HG03571 (cell line): ENCODE results near the gene DNMT3A.

Experiments used
- ATAC-seq: cut with Tn5 transposase; IDR thresholded peaks from one replicate; pipeline ENCODE4 v1.9.1; 2021; ENCODE audit not compliant: unreplicated experiment

The DNMT3A gene

DNA sequence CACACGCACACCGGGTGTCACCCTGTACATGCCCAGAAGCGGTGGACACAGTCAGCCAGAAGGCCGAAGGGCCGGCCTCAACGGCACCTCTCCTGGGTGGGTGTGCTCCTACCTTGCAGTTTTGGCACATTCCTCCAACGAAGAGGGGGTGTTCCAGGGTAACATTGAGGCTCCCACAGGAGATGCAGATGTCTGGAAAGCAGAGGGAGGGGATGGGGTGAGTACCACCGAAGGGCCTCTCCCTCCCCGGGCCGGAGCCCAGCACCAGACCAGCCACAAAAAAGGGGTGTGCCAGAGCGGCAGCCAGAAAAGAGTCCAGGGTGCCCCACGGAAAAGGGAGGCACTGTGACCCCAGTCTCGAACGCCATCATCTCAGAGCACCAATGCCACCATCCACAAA, 96.6 kb downstream of the DNMT3A start:
- ATAC-seq = no peak

DNA sequence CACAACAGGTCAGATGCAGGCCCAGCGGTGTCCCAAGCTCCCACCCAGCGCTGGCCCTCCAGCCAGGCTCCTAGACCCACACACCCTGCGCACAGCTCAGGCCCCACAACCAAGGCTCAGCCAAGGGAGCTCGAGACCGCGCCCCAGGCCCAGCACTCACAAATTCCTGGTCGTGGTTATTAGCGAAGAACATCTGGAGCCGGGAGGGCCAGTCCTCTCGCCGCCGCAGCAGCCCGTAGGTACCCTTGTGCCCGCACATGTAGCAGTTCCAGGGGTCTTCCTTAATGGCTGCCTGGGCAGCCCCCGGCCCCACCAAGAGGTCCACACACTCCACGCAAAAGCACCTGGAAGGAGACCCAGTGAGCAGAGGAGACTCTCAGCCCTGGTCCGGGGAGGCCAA, 97.7 kb downstream of the DNMT3A start:
- no peak for ATAC-seq

DNA sequence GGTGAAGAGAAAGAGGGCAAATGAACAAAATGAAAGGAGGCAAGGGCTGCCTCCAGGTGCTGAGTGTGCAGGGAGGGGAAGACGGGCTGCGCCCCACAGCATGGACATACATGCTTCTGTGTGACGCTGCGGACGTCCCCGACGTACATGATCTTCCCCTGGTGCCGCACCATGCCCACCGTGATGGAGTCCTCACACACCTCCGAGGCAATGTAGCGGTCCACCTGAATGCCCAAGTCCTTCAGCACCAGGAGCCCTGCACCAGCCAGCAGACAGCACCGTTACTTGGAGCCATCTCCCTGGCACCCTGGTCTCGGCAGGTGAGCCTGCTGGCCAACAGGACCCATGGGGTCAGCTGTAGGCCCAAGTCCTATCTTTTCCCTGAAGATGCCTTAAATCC, 100.3 kb downstream of the DNMT3A start:
- ATAC-seq = no peak

DNA sequence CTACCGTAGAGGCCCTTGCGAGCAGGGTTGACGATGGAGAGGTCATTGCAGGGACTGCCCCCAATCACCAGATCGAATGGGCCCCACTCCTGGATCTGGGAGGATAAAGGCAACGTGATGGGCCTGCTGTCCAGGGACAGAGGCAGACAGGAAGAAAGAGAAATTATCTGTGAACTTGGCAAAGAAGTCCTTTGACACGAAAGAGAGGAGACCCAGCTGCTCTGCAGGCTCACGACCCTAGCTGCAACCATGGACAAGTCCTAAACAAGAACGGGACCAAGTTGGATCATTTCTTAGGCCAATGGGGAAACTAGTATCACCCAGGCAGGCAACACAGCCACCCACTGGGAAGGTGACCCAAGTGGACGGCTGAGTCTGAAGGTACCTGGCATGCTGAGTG, 101.1 kb downstream of the DNMT3A start:
- ATAC-seq = no peak

DNA sequence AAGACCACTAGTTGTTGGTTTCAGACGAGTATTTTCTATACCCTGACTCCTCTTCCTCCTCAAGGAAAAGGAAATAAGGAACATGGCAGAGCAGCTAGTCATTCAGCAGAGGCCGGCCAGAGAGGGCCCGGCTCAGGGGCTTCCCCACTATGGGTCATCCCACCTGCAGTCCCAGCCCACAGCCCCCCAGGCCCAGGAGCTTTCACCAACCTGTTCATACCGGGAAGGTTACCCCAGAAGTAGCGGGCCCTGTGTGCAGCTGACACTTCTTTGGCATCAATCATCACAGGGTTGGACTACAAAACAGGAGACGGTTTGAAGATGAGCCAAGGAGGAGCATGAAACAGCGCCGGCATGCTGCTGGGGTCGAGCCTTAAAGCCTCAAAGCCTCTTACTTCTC, 102.8 kb downstream of the DNMT3A start:
- no peak for ATAC-seq

DNA sequence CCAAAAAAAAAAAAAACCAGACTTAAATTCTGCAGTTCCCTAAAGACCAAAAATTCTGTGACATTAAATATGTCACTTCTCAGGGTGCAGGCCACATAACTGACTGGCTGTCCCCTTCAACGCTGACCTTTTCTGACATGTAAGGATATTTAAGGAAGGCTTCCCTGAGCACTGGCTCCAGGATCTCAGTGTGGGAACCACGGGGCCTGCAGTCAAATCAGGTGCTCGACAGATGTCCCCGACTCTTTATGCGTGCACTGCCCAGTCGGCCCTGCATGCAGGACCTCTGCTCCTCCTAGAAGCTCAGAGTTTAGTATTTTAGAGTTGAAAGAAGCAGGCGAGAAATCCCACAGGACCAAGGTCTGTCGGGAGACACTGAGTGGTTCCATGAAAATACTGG, 104.0 kb downstream of the DNMT3A start:
- no peak for ATAC-seq

DNA sequence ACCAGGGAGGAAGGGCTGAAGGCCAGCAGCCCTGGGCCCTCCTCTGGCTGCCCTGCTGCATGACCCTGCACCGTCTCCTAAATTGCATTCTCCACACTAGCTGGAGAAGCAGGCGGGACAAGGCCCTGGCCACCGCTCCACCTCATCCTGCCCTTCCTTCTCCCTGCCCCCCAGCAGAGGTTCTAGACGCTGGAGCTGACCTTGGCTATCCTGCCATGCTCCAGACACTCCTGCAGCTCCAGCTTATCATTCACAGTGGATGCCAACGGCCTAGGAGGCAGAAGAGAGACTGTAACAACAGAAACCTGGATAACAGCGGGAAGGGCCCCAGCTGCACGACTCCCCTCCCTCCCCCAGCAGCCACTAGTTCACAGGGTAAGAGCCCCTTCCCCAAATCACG, 105.0 kb downstream of the DNMT3A start:
- ATAC-seq = no peak

DNA sequence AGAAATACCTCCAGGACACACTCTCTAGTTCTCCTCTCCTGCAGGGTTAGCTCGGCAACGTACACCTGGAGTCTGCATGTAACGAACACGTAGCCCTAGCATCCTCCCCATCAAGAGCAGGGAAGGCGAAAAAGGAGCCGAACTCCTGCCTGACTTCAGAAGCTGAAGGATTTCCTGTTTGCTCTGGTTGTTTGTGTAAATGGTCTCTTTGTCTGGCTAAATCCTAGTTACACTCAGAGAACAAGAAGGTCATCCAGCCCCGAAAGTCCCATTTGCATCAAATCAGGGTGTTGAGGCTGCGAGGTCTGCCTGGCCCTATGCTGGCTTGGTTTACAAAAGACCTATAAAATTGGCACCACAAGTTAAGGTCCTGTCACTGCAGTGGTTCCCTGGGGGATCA, 107.0 kb downstream of the DNMT3A start:
- no peak for ATAC-seq

DNA sequence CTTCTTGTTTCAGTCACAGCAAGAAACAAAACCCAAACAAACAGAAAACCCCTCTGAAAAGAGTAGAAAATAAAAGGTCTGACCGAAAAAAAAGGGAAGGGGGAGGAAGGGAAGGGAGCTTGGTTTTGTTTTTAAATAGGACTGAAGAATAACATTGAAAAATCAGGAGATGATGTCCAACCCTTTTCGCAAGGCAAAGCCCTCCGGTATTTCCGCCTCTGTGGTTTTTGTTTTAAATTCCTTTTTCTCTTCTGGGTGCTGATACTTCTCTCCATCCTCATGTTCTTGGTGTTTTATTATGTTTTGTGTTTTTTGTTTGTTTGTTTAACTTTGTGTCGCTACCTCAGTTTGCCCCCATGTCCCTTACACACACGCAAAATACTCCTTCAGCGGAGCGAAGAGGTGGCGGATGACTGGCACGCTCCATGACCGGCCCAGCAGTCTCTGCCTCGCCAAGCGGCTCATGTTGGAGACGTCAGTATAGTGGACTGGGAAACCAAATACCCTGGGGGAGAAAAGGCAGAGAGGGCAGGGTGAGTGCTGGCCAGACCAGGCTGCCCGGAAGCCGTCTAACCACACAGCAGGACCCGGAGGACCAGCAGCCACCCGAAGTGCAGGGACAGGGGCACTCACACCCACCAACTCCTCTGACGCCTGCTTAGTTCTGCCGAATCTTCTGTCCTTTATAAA, 107.7 kb downstream of the DNMT3A start:
- no peak for ATAC-seq

DNA sequence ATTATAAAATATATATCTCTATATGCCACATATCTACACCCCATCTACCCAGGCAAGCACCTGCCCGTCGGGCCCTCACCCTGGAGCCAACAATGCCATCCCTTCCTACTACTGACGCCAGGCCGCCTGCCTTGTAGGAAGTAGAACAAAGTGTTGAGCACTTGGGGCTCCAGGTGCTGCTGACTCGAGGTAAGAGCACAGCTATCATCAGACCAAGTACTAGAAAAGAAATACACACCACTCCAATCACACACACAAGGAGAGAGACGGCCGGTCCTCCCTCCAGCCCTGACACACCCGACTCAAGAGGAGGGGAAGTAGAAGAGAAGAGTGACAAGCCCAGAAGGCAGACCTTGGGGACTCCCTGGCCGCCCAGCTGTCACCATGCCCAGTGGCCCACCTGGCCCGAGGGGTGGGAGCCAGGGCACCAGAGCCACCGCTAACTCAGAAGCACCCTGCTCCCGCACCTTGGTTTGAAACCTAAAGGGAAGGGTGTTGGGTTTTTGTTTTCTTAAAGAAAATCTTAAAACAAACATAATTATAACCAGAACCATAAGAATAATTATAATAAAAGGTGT, 109.4 kb downstream of the DNMT3A start:
- no peak for ATAC-seq

DNA sequence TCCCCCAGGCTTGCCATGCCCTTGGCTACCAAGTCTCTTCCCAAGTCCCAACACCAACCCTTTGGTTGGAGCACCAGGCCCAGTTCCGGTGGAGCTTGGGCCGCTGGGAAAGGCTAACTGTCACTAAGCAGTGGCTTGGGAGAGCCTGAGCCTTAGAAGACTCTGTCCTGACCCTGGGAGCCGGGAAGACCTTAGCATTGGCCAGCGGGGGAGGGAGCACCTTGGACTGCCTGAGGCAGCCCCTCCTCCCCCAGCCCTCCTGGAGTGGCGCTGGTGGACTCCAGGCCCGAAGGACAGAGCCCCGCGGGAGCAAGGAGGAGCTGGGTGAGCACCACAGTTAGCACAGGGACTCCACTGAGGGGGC, 110.8 kb downstream of the DNMT3A start:
- ATAC-seq = no peak

DNA sequence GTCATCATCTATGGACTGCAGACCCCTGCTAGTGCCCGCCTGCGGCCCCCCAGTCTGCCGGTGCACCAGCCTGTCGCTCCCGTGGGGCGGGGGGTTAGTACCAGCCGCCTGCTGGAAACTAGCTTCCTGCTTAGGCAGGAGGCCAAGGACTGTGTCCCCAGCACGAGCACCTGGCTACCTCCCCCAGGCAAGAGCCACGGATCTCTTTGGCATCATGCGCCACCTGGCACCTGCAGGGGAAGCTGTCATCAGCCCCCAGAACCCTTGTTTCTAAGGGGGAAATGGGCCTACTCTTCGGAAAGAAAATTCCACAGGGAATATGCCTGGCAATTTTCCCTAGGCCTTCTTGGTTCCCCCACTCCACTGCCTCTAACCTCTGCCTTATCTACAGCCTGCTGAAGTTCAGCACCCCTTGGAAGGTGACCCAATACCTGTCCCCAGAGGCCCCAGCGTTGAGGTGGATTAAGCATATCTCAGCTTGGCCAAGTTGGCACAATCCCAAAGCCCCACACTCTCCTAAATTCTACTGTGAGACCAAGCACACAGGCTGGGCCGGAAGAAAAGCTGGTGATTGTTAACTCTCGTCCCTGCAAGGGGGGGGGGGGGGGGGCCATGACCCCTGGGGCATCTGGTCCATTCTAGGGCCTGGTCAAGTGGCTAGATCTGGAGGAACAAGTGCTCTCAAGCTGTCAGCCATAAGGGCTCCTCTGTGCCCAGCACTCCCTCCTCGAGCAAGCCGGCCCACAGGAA, 111.4 kb downstream of the DNMT3A start:
- no peak for ATAC-seq

DNA sequence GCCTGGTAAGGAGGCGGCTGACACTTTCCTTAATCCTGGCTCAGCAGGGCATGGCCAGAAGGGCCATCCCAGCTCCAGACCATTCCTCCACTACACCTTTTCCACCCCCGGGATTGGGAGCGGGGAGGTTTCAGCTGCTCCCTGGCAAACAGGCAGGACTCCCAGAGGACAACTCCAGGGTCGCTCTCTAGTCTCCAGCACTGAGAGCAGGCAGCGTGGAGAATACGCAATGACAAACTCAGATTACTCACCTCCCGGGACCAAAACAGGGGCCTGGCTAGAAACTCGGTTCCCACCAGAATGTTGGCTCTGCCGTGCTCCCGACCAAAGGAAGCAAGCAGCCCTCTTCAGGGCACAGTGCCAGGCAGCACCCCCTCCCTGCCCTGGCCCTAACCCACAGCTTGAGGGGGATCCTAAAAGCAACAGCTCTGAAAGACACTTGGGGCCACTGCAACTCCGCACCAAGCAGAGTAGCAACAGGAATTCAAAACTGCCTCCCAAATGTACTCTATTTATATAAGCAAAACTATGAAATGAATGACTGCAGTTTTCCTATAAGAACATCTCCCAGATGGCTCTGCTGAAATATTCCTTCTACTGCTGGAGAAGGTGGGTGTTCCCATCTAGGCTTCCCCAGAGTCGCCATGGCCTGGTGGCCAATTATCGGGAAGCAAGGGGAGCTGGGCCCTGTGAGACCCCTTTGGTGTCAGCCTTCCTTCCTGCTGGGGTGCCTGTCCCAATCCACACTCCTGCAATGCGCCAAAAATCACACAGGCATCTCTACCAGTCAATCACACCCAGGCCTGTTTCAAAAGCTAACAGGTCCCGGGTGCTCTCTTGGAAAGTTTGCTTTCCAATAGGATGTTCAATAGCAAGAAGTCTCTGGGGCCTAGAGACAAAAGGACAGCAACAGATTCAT, 112.2 kb downstream of the DNMT3A start:
- no peak for ATAC-seq

DNA sequence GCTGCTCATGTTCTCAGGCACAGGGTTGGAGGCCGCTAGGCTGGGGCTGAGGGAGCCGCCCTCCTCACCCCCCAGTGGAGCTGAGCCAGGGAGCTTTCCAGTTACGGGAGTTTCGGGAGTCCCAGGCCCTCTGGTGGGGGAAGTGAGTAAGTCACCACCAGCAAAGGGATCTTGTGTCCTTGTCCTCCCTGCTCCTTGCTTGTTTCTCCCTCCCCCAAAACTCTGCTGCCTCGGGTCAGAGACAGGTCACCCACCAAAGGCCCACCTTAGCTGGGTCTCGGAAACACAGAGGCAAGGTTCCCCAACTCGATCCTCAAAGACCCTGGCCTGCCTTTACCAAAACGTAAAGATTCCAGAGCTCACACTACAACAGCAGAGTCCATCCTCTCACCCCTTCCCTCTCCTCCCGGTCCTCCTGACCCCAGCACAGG, 112.9 kb downstream of the DNMT3A start:
- ATAC-seq = no peak

DNA sequence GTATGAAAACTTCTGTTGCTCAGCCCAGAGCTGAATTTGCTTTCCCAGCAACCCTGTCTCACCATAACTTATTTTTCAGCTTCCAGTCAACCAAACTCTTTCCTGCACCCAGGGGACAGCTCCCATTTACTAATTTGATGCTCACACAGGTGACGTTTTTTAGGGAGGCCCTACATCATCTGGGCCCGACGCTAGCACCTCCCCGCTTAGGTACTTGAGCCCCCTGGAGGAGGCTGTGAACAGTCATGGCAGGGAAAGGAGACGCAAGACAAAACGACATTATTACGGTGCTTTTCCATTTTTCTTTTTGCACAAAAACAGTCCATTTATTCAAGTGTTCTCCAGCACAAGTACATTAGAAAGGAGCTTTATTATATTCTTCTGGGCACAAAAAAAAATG, 114.1 kb downstream of the DNMT3A start:
- ATAC-seq = no peak

DNA sequence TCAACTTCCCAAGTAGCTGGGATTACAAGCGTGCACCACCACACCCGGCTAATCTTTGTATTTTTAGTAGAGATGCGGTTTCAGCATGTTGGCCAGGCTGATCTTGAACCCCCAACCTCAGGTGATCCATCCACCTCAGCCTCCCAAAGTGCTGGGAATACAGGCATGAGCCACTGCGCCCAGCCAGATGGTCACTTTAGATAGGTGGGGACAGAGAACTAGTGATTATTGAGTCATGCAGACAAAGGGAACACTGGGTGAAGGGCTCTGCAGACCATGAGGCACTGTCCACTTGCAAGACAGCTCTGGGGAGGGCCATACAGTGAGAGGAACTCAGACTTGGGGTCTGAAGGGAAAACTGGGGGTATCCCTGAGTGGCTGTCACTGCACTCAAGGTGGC, 114.9 kb downstream of the DNMT3A start:
- no peak for ATAC-seq

DNA sequence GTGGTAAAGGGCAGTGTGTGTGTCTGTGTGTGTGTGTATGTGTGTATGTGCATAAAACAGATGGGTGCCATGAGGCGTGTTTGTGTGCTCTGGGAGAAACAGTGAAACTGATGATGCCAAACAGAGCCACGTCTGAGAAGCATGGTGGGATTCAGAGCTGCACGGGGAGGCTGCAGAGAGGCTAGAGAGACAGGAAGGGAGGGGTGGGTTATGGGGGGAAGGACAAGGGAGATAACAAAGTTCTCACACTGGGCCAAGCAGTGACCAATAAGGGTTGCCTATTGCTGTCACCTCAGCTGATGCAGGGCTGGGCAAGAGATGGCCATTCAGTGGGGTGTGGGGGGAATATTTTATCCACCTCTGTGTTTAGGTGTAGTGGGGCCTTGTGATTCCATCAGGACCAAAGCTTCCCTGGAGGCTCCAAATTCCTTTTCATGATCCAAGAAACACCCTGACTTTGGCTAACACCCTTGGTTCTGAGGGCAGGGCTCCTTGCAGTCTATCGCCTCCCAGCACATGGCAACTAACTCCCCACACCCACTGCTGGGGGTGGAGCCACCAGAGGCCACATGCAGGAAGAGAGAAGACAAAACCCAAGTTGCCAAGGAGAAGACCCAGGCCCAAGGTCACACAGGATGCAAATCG, 119.1 kb downstream of the DNMT3A start:
- ATAC-seq = no peak

DNA sequence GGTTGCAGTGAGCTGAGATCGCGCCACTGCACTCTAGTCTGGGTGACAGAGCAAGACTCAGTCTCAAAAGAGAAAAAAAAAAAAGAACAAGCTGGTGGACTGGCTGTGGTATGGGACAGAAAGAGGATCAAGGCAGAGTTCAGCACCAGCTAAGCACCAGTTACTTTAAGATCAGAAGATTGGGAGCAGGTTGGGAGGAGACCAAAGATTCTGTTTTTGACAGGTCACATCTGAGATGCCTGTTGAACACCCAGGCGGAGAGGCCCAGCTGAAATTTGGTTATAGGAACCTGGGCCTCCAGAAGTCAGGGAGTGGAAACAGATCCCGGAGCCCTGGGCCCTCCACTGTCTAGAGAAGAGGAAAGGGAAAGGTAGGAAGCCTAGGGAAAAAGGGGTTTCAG, 120.1 kb downstream of the DNMT3A start:
- no peak for ATAC-seq

DNA sequence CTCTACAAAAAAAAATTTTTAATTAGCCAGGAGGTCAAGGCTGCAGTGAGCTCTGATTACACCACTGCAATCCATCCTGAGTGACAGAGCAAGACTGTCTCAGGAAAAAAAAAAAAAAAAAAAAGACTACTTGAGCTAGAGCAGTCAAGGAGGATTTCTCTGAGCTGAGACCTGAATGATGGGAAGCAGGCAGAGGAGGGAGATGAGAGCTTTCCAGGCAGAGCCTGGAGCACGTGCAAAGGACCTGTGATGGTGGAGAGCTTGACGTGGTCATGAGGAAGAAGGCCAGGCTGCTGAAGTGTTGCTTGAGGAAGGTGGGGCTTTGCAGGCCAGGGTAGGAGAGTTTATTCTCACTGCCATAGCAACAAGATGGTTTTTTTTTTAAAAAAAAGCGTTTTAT, 121.4 kb downstream of the DNMT3A start:
- ATAC-seq = no peak

DNA sequence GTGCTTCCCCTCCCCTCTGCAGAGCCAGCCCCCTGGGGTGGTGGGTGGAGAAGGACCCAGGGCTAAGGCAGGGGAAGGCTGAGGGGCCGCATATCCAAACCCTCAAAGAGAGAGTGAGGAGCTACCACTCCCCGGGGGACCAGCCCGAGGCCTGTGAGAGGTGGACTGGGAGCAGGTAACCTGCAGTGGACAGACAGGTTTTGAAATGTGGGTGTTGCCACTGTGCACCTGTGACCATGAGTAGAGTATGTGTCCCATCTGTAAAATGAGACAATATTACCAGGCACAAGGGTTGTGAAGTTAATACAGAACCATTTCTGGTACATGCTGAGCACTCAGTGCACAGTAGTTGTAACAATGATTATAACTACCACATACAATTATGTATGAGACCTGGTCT, 122.1 kb downstream of the DNMT3A start:
- ATAC-seq = no peak

DNA sequence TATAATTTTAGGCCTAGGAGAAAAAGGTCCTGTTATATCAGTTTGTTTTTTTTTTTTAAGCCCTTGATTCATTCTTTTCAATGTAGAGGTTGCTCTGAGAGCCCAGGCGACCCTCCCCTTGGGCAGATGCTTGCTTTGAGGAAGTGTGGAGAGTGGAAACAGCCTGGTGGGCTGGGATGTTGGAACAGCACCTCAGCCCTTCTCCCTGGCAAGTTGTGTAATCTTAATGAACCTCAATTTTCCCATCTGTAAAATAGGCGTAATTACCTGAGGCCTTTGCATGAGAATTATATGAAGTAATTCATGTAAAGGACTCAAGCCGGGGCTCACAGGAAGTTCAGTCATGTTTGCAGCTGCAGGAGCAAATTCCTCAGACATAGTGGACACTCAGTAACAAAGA, 123.6 kb downstream of the DNMT3A start:
- no peak for ATAC-seq
